Measurements from ENCODE around the gene TPD52L1.
A peak's percentile ranks its signal among the peaks of the same experiment; 100 is the strongest.

The TPD52L1 gene

GRCh38 chr6:125182237-125183008 is 28.9 kb downstream of the TPD52L1 start:
- no peak for DNase-seq

GRCh38 chr6:125183391-125183790 is 29.8 kb downstream of the TPD52L1 start:
- no peak for DNase-seq

GRCh38 chr6:125188037-125188436 is 34.5 kb downstream of the TPD52L1 start:
- no peak for DNase-seq

- no peak for DNase-seq
Observed at GRCh38 chr6:125188594-125189203, 35.1 kb downstream of the TPD52L1 start.

GRCh38 chr6:125189494-125189893 is 35.9 kb downstream of the TPD52L1 start:
- DNase-seq, result no peak

GRCh38 chr6:125190667-125191066 is 37.1 kb downstream of the TPD52L1 start:
- no peak for DNase-seq

- DNase-seq, result peak; percentile 55
Observed at GRCh38 chr6:125191916-125192609, 38.5 kb downstream of the TPD52L1 start.

DNA sequence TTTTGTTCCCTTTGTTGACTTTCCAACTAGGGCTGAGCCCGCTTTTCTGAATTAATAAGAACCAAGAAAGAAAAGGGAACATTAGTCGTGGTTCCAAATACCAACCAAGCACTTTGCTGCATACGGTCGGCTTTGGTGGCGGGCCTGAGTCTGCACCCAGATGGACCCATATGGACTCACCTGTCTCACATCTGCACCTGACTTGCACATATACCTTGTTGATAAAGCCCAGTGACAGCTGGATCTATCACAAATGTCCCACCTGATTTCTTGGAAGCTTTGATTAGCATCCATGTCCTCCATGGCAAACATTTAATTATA is 39.0 kb downstream of the TPD52L1 start:
- no peak for DNase-seq

DNA sequence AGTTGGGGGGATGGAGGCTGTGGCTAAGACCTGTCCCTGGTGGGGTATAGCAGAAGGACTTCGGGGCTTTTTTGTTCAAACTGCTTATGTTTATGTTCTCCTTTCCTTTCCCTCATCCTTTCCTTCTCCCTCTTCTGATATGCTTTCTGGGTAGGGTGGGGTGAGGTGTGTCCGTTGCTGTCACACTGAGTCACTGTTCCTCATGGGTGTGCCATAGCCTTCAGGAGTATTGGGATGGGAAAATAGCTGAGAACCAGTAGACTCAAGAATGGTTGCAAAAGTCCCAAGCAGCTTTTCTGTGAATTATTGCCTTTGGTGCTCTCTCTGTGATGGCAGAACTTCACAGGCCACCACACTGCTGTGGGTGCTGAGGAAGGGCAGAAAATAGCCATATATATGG is 39.6 kb downstream of the TPD52L1 start:
- no peak for DNase-seq

DNA sequence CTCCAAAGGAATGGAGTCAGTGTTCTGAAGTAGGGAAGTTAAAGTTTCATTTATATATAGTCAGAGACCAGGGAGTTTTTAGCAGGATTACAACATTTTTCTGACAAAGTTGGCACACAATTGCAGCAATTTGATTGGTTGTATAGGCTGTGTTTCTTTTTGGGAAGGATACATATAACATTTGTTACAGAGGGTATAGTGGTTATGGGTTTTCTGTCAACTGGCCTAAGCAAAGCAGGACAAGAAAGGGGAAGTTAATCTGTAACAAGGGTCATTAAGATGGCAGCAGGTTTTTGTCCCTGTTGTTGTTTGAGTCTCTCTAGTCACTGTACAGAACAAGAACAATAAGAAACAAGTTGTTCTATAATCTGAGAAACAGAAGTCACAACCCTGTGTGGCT is 41.4 kb downstream of the TPD52L1 start:
- DNase-seq, result no peak

DNA sequence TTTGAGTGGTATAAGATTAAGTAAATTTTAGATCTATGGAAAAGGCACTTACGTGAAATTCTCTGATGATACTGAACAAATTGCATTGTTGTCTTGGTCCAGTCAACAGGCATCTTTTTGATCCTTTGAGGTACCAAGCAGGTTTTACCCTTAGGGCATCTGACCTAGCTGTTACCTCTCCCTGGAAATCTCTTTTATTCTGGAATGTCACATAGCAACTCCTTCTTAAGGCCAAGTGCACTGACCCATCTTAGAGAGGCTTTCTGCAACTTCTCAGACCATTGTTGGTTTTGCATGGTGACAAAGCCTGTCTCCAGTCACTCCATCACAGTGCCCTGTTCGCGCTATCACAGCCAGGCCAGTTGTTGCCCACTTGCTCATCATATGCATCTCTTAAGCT is 42.0 kb downstream of the TPD52L1 start:
- DNase-seq, result no peak

DNA sequence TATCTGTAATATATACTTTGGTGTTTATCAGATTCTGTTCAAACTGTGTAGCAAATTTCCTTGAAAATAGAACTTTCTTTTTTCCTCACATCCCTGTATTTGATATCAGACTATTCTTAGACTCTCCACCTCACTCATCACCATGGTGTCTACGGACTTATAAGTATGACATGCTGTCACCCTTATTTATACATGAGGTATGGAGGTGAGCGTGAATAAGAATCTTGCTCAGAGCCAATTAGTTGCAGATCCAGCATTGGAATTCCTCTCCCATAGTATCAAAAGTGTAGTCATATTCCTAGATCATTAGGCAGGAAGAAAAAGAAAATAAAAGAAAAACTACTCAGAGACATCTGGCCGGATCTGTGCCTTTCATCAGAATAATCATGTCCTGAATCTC is 43.0 kb downstream of the TPD52L1 start:
- DNase-seq, result no peak

DNA sequence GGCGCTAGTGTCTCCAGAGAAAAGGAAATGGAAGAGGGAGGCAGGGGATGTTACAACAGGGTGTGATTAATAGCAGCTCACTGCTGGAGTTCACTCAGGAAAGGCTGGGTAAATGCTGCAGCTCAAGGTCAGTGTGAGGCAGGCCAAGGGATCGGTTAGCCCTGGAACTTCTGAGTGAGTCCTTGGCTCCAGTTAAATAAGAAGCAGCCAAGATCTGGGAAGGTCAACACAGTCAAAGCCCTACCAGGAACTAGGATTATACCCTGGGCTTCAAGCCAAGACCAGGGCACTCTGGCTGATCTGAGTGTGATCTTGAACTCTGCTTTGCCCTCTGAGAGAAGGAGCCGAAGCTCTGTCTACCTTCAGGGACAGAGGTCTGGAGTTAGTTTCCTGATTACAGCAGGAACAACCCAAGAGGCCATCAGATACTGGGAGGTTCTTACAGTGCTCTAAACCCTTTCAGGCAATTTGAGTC is 44.3 kb downstream of the TPD52L1 start:
- no peak for DNase-seq

- no peak for DNase-seq
Observed at GRCh38 chr6:125198398-125198937, 44.9 kb downstream of the TPD52L1 start.

DNA sequence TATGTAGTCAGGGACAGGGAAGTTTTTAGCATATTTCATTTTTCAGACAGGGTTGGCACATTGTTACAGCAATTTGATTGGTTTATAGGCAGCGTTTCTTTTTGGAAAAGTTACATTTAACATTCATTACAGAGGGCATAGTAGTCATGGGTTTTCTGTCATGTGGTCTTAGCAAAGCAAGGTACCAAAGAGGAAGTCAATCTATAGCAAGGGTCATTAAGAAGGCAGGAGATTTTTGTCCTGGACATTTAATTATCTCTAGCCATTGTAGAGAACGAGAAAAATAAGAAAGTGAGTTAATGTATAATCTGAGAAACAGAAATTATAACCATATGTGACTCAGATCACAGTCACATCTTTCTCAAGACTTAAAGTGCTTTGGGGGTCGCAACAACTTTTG is 47.4 kb downstream of the TPD52L1 start:
- DNase-seq, result no peak

GRCh38 chr6:125201961-125202729 is 48.6 kb downstream of the TPD52L1 start:
- no peak for DNase-seq

GRCh38 chr6:125203395-125203794 is 49.8 kb downstream of the TPD52L1 start:
- no peak for DNase-seq

DNA sequence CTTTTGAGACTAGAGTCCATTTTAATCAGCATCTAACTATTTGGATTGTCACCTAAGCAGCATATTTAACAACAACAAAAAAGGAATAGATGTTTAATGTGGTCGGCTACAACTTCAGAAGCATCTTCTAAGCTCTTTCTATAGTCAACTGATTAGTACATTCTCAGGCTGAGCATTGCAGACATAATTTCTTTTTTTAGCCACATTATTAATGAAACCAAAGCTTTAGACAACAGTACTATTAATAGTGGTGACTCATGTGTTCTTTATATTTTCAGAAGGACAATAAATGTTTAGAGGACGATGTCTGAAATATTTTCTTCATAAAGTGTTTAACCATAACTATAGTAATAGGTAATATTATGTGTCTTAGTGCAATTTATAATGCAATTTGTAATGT is 52.4 kb downstream of the TPD52L1 start:
- no peak for DNase-seq

GRCh38 chr6:125206389-125206788 is 52.8 kb downstream of the TPD52L1 start:
- no peak for DNase-seq

DNA sequence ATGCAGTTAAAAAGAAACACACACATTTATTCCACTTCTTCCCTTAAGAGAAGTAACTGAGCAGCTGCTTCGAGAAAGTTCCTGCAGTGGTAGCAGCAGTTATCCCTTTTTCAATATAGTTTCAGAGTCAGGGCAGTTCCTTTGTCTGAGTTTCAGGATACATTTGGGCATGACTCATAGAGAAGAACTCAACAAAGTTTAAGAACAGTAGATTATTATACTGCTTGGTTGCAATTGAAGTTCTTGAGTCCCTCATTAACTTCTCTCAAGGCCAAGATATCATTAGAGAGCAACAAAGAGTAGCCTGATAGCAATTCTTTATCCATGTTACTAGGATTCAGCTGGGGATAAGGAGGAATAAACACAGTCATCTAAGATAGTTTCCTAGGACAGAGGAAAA is 54.4 kb downstream of the TPD52L1 start:
- DNase-seq, result no peak

DNA sequence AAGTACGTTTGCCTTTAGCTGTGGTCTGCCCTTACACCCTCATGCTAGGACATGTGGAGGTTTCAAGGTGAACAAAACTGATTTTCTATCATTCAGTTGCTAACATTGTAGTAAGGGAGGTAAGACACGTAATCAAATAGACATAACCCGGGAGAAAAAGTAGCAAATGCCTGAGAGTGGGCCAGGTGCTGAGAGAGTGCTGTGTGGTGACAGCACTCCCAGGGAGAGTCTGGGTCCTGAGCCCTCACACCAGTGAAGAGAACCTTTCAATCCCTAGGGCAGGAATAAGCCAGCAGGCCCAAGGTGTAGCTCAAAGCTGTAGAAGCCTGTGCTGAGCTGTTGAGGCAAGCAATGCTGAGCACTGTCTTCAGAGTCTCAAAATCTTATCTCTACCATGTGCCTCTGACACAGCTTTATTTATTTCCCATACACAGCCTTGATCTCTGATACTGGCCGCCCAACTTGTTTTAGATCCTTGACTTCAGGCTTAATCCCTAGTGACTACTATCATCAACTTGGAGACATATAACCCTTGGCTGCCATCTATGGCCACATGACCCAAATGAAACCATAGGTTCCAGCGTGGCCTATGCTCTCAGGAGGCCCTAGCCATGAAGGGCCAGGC is 55.2 kb downstream of the TPD52L1 start:
- no peak for DNase-seq

DNA sequence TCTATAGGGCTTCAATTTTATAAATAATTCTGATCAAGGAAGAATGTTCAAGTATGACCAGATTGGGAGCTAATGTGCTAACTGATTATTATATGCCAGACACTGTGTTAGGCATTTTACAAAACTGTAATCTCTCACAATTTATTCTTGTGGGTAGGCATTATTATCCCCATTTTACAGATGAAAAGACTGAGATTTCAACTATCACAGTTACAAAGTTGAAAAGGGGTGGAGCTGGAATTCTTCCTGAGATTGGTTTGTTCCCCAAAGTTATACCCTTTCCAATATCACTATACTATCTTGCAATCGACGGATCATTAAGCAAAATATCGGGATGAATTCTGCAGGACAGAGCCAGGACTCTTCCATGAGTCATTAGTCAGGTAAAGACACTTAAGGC is 57.1 kb downstream of the TPD52L1 start:
- no peak for DNase-seq

- no peak for DNase-seq
Observed at GRCh38 chr6:125211352-125211751, 57.8 kb downstream of the TPD52L1 start.

Data from NCI-H2107 (cell line).